Measurements from ENCODE around the gene CAMKV. TPM values are rescaled to one million over a fixed set of nuclear protein-coding genes. Genes with fewer than 3 reads are reported as not detected.
"Not testable (repeated sequence)": the region's sequence is repeated elsewhere in the genome, so short reads cannot be mapped to it uniquely, and the experiment has no call there.

Gene CAMKV, protein sequence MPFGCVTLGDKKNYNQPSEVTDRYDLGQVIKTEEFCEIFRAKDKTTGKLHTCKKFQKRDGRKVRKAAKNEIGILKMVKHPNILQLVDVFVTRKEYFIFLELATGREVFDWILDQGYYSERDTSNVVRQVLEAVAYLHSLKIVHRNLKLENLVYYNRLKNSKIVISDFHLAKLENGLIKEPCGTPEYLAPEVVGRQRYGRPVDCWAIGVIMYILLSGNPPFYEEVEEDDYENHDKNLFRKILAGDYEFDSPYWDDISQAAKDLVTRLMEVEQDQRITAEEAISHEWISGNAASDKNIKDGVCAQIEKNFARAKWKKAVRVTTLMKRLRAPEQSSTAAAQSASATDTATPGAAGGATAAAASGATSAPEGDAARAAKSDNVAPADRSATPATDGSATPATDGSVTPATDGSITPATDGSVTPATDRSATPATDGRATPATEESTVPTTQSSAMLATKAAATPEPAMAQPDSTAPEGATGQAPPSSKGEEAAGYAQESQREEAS
- polyA plus RNA-seq (ENCODE audit: insufficient read length): not detected
- long read RNA-seq, donor 1: 0 reads
- long read RNA-seq, donor 2: 0 reads
- long read RNA-seq, donor 3: 0 reads
- long read RNA-seq, donor 4: 0 reads
- long read RNA-seq, donor 5: 0 reads
- long read RNA-seq, donor 6: 0 reads
- long read RNA-seq, donor 7: 0 reads
- long read RNA-seq, donor 8: 0 reads

DNA sequence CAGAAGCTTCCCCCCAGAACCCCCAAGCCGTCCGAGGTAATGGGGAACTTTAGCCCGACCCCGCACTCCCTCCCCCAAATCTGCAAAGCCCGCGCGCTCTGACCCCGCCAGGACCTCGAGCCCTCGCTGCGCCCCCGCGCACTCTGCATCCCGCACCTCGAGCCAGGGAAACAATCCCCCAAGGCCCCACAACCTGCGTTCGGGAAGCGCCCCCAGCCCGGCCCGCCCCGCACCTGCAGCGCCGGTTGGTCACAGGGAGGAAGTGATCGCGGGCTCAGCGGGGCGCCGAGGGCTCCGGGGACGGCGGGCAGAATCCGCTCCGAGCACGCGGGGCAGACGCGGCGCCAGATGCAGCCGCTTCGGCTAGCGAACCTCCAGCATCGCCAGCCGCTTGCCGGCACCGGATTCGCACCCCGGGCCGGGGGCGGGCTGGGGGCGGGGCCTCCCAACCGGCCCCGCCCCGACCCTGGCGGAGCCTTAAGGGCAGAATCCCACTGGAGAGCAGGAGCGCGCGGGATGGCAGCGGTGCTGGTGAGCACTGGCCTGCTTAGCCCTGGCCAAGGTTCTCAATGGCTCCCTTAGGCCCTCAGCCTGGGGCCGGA is at the start of gene CAMKV:
Gene CAMKV, minus strand, starts transcription at position 382 of the 602 bp plus-strand sequence. CDS start 7,518 bp downstream, outside the sequence.
- no peak for DNase-seq

DNA sequence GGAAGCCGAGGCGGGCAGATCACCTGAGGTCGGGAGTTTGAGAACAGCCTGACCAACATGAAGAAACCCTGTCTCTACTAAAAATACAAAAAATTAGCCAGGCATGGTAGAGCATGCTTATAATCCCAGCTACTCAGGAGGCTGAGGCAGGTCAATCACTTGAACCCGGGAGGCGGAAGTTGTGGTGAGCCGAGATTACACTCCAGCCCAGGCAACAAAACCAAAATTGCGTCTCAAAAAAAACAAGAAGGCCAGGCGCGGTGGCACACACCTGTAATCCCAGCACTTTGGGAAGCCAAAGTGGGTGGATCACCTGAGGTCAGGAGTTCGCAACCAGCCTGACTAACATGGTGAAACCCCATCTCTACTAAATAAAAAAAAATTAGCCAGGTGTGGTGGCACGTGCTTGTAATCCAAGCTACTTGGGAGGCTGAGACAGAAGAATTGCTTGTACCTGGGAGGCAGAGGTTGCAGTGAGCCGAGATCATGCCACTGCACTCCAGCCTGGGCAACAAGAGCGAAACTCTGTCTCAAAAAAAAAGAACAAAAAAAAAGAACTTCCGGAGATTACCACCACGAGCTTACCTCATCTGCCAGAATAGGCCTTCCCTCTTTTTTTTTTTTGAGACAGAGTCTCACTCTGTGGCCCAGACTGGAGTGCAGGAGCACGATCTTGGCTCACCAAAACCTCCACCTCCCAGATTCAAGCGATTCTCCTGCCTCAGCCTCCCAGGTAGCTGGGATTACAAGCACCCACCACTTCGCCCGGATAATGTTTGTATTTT is 48.3 kb upstream of the CAMKV start:
- not testable (repeated sequence) for DNase-seq

DNA sequence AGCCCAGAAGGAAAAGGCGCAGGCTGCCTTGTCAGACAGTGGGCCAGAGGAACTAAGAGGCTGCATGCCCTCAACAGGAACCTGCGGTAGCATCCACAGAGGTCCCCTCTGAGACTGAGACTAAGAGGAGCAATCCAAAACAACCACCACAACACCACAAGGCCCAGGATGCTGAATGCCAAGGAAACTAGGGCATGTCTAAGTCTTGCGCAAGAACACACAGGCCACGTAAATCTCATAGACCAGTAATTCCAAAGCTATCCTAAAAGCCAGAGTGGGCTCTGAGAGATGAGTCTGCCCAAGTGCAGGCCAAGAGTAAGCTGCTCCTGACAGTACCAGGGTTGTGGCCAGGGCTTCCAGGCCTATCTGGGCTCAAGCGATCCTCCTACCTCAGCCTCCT is 47.0 kb upstream of the CAMKV start:
- no peak for DNase-seq

DNA sequence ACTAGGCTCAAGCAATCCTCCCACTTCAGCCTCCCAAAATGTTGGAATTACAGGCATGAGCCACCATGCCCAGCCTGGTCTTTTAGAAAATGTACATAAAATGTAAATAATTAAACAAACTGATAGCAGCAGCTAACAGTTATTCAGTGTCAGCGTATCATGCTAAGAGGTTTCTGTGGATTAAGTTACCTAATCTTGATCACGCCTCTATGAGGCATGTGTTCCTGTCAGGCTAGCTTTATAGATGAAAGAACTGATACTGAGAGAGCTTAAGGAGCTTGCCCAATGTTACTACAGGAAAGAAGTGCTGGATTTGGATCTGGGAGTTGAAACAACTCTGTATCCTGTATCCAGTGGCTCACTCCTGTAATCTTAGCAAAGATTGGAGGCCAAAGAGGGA is 45.2 kb upstream of the CAMKV start:
- DNase-seq: no peak

DNA sequence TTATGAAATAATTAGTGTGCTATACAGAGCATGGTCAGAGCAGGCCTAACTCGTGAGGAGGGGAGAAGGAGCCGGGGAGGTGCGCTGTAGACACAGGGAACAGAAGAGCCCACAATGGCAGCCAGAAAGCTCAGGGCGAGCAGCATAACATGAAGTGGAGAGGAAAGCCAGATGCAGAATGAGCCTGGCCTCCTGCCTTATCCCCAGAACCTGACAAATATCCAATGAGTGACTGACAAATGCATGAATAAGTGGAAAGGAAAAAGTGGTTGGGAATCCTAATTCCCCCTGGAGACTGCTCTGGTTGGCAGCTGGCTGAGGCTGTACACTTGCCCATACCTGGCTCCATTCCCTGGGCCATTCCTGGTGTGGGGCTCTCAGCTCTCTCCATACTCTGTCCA is 43.2 kb upstream of the CAMKV start:
- DNase-seq: no peak

DNA sequence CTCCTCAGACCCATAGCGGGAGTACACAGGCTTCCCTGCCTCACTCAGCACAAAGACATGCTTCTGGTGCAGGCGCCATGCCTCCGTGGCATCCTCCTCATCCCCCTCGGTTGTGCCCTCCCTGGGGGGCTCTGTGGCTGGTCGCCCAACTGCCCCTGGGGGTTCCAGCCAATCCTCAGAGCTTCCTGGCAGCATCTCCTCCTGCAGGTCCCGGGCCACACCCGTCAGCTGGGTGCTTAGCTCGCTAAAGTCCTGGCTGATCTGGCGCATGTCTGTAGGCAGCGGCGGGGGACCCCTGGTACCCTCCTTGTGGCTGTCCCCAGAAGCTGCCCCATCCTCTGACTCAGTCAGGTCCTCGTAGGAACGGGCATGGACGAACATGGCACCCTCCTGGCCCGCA is 41.9 kb upstream of the CAMKV start:
- no peak for DNase-seq

DNA sequence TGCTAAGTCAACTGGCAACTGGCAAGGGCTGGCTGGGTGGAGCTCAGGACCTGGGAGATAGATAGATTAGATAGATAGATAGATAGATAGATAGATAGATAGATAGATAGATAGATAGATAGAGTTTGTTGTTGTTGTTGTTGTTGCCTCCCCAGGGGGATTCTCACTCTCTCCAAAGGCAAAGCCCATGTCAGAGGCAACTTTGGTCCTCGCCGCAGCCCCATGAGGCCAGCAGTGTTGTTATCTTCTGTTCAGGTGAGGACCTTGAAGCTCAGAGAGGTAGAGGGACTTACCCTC is 41.4 kb upstream of the CAMKV start:
- no peak for DNase-seq

DNA sequence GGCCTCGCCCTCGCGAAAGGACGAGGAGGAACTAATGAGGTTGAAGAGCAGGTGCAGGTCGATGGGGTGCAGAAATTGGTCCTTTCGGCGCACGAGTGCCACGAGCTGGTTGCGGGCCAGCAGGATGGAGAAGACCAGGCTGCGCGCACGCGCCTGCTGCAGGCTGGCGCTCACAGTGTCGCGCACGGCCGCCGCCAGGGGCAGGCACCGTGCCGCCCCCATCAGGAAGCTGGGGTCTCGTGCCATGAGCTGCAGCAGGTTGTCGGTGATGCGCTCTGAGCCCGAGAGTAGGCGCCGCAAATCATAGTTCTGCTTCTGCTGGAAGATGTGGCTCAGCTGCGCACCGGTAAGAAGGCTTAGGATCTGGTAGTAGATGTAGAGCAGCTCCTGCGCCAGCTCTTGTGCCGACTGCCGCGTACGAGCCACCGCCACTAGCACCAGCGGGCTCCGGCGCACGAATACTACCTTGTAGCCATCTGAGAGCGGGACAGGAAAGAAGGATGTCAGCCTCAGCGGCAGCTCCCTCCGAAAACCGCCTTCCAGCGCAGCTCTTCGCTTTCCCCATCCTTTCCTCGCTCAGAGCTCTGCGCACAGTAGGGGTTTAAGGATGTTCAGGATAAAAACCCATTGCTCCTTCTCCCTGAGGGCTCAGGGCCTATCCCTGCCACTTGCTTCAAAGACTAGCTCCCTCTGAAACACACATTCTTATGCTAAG is 40.9 kb upstream of the CAMKV start:
- no peak for DNase-seq

DNA sequence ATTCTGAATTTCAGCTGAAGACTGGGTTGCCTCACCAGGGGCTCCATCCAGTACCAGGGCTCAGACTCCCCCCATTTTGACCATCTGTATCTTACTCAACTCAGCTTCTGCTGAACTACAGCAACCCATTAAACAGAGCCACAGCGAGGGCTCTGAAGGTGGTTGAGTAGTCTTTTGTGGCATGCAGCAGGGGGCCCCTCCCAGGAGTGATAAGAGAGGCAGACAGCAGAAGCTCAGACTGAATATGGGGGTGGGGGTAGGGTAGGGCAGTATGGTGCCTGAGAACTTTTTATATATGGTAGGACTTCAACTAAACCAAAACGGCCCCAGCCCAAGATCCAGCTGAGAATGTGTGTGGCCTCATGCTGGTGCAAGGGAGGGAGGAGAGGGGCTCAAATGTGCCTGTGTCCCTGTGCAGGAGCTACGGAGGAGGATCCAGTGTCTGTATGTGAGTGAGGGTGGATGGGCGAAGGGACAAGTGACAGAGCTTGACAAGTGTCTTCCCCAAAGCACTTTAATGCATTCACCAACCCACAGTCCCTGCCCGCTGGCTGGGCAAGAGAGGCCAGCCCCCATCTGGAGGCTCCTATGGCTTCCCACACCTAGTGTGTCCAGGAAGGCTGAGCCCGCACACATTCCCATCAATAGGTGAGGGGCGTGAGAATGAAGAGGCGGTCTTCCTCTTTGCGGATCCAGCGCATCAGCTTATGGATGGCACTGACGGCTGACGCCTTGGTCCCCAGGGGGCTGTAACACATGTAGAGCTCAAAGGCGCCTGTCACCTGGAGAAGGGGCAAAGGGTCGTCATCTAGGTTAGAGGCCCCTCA is 38.9 kb upstream of the CAMKV start:
- DNase-seq: no peak

DNA sequence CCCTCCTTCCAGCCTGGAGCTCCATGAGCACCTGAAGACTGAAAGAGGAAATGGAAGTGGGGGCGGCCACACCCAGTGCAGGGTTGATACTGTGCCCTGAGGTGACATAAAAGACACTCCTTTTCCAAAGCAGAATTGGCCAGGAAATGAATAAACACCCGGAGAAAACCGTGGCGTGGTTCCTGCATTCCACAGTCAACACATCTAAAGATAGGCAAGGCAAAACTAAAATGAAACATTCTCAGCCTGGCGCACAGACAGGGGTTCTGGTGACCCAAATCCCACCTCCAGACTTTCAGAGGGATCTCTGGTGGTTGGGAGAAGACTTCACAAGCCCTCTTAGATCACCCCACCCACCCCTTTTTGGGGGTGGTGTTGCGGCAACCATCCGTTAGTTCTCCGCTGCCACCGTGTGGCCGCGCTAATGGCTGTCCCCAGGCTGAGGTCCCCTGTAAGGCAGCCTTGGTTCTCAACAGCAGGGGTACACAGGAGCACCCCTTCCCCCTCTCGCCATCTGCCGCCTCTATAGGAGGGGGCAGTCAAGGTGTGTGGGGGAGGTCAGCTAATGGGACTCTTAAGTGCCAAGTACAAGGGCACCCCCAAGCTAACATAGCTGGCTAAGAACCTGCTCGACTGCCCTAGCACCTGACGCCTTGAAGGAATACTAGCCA is 36.5 kb upstream of the CAMKV start:
- no peak for DNase-seq

DNA sequence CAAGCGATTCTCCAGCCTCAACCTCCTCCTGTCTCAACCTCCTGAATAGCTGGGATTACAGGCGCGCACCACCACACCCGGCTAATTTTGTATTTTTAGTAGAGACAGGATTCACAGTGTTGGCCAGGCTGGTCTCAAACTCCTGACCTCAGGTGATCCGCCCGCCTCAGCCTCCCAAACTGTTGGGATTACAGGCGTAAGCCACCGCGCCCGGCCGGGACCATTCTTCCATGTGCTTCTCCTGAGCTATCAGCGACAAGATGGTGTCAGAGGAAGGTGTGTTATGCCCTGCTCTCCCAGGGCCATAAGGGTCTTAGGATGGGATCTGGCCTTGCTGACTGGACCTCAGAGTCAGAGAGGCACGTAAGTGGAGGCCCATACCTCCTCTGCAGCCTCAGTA is 34.7 kb upstream of the CAMKV start:
- not testable (repeated sequence) for DNase-seq

DNA sequence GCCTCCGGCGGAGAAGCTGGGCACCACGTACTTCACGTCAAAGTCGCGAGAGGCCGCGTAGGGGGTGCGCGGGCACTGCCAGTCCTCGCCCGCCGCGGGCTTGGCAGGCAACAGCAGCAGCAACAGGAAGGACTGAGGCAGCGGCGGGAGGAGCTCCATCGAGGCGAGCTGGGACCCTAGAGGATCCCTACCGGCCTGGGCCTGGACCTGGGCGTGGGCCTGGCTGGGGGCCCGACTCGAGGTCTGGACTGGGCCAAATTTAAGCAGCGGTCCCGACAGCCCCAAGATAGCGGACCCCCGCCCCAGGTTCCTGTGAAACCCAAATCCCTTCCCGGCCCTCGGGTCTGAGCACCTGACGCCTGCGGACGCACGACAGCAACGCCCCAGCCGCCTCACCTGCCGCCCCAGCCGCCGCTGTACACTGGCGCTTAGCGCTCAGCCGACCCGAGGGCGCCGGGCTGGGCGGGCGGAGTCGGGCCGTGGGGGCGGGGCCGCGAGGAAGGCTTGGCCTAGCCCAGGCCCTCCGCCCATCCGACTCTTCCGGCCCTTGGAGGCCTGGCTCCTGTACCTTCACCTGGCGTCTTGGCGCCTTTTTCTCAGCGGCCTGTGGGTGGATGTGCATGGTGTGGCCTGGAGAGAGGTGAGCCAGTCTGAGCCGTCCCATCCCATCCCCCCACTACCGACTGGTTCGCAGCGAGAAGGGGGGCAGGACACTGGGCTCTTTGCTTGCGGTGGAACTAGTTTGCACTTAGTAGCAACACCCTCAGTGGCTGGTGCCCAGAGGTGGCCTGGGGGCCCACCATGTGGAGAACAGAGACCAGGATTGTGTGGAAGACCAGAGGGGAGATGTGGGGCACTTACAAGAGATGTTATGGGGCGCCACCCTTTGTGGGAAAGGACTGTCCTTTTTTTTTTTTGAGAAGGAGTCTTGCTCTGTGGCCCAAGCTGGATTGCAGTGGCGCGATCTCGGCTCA is 34.0 kb upstream of the CAMKV start, which contains the start of gene MST1R:
Gene MST1R, minus strand, starts transcription at position 423 of the 974 bp plus-strand sequence. Its CDS starts 264 bp downstream, at position 159.
- DNase-seq: peak; percentile 76

DNA sequence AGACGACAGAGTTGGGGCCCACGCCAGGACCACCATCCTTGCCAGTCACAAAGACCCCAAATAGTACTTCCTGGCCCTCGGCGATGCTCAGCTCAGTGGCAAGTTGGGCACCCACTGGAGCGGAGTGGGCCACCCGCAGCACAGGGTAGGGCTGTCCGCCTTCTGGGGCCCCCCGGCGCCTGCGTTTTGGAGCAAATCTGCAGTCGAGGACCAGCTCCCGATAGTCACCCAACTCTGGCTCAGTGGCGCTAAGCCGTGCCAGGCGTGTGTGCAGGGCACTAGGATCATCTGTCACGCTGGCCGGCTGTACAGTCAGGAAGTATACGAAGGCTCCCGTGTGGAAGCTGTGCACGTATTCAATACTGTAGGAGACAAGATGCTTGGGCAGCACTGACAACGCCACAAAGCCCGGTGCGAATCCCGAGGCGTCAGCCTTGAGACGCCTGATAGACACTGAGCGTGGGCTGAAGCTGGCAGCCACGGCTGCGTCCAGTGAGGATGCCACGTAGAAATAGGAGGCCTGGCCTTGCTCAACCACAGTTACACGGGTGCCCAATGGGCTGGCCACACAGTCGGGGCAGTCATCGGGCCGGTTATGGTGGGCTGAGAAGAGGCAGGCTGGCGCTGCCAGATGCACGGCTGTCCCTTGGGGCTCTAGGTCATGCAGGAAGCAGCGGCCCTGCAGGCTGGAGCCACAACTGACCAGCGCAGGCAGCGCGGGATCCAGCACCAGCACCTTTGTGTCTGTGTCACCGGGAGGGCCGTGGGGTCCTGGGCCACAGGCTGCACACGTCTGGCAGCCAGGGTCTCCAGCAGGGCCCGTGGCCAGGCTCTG is 33.0 kb upstream of the CAMKV start:
- no peak for DNase-seq

DNA sequence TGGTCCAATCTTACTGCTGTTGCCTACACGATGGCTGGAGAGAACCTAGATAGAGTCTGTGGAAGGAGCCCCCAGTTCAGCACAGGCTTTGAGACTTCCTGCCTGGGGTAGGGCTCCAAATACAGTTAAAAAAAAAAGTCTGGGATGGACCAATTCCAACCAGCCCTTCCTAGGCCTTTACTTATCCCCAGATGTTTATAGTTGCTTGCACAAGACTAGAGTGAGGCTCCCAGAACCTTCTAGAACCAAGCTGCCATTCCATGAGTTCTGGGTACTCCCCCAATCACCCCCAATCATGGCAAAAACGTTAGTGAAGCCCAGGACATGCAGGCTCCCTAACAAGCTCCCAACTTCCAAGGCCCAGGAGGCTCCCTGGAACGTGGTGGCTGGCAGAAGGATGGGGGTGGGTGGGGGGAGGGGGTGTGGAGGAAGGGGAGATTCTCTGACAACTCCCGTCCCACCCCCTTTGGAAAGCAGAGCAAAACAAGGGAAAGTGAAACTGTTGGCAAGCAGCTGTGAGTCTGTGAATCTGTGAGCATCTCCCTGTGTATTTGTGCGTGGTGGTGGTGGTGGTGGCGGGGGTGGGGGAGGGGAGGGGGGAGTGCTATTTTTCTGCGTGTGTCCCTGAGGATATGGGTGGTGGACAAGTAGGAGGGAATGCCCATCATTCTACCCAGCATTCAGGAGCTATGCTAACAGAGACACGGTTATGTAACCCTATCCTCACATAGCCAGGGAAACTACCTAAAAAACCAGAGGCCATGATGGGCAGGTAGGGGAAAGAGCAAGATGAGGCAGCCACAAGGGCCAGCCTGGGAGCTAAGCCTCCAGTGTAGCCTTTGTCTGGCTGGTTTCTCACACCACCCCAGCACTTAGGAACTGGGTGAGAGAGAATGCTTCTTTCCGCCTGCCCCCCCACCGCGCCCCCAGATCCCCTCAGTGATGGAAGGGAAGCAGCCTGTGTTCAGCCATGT is 31.9 kb upstream of the CAMKV start:
- DNase-seq: no peak

DNA sequence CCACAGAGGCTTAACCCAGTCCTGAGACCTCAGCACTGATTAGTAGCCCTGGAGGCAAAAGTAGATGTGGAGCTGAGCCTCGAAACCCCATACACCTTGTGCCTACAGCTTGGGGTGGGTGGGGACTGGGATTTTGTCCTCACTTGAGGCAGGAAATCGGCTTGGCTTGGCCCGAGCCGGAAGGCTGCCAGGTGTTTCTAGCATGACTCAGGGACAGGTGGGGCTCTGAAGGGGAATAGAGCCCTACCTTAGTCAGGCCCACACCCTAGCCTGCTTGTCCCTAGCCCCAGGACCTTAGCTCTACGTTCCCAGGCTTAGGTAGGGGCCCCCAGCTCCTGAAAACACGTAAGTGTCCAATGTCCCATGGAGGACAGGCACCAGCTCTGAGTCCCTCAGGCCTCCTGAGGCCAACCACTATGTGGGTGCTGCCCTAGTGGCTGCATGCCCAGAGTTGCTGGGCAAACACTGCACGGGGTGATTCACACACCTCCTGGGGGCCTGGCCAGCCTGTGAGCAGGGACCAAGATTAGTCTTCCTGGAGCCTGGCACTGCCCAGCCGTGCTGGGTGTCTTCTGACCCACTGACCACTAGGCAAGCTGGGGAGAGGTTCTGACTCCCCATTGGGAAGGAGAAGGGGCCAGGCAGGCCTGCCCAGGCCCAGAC is 30.9 kb upstream of the CAMKV start:
- no peak for DNase-seq

DNA sequence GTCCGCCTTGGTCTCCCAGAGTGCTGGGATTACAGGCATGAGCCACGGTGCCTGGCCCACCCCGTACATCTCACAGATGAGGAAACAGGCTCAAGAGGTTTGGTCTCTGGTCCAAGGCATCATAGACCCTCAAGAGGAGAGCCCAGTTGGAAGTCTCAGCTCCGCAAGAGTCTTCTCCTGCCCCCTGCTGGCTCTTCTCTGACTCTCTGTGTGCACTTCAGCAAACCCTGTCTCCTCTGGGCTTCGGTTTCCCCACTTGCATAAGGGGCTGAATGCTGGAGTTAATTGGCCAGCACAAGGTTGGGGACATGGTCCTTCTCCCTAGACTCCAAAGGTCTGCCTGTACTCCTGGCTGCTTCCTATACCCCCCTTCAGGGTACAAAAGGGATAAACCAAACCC is 30.1 kb upstream of the CAMKV start:
- DNase-seq: no peak
